Measurements from ENCODE around the gene LAS1L.
"Not testable (repeated sequence)": the region's sequence is repeated elsewhere in the genome, so short reads cannot be mapped to it uniquely, and the experiment has no call there.

LAS1L gene

DNA sequence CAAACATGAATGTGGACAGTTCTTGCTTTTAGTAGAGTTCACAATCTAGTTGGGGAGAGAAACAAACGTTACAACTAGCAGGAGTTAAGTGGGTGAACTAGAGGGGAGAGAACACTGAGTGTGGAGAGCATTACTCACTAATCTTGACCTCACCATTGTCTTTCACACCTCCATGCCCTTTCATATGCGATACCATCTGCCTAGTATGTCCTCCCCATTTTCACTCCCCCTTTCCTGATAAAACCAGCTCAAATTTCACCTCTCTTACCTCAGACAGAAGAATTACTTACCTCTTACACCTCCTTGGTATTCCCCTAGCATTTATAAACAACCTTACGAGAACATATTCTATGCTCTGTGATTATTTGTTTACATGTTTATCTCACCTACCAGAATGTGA, 53.6 kb downstream of the LAS1L start:
- H3K9me3 ChIP-seq (ENCODE audit: control insufficient read depth, low read length) = no peaks in the 10 kb centered on the region
- H3K27ac ChIP-seq (ENCODE audit: insufficient read depth, low read length, poor library complexity, severe bottlenecking) = no peak overlapping the region
- no peak overlapping the region for H3K4me3 ChIP-seq (ENCODE audit: insufficient read depth, low read depth, low read length, poor library complexity, severe bottlenecking)
- H3K4me1 ChIP-seq (ENCODE audit: control insufficient read depth, insufficient read depth, low read length, poor library complexity, severe bottlenecking) = no peaks in the 10 kb centered on the region
- DNase-seq = no peak
- no peaks in the 10 kb centered on the region for H3K27me3 ChIP-seq (replicated peaks; ENCODE audit: control insufficient read depth, insufficient read depth, low read length, poor library complexity, severe bottlenecking)
- no peaks in the 10 kb centered on the region for H3K36me3 ChIP-seq (ENCODE audit: control insufficient read depth, insufficient read depth, low read length)

DNA sequence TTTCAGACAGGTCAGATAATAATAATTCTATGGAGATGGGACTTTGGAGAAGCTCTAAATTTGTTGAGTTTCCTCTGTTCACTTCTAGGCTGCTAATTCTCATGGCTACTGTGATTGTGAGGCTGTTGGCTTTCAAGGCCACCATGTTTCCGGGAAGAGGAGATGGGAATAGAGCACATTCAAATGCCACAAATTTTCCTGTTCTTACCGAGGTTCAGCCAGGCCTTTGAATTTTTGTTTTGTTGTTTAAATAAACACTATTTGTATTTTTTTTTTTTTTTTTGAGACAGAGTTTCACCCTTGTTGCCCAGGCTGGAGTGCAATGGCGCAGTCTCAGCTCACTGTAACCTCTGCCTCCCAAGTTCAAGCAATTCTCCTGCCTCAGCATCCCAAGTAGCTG, 55.5 kb downstream of the LAS1L start:
- H3K9me3 ChIP-seq (ENCODE audit: control insufficient read depth, low read length); H3K4me3 ChIP-seq (ENCODE audit: insufficient read depth, low read depth, low read length, poor library complexity, severe bottlenecking); H3K4me1 ChIP-seq (ENCODE audit: control insufficient read depth, insufficient read depth, low read length, poor library complexity, severe bottlenecking); H3K27ac ChIP-seq (ENCODE audit: insufficient read depth, low read length, poor library complexity, severe bottlenecking); H3K36me3 ChIP-seq (ENCODE audit: control insufficient read depth, insufficient read depth, low read length); H3K27me3 ChIP-seq (replicated peaks; ENCODE audit: control insufficient read depth, insufficient read depth, low read length, poor library complexity, severe bottlenecking); DNase-seq: not testable (repeated sequence)

DNA sequence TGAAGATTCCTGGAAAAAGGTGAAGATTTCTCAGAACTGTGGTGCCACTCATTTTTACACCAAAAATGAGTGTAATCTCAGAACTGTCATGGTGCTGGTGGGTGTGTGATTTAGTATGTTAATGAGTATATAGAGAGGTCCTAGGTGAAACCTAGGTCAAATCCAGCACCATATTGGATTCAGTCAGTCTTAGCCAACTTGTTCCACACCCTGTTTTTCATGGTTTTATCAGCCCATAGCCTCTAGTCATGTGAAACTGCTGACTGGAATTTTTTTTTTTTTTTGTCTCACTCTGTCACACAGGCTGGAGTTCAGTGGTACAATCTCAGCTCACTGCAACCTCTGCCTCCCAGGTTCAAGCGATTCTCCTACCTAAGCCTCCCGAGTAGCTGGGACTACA, 58.0 kb downstream of the LAS1L start:
- Histone ChIP-seq H3K9me3 (ENCODE audit: control insufficient read depth, low read length) (no peaks in the 10 kb centered on the region), H3K36me3 (ENCODE audit: control insufficient read depth, insufficient read depth, low read length) (no peaks in the 10 kb centered on the region), H3K4me1 (ENCODE audit: control insufficient read depth, insufficient read depth, low read length, poor library complexity, severe bottlenecking) (no peaks in the 10 kb centered on the region), H3K27ac (ENCODE audit: insufficient read depth, low read length, poor library complexity, severe bottlenecking) (no peak overlapping the region), H3K27me3 (replicated peaks; ENCODE audit: control insufficient read depth, insufficient read depth, low read length, poor library complexity, severe bottlenecking) (no peaks in the 10 kb centered on the region), H3K4me3 (ENCODE audit: insufficient read depth, low read depth, low read length, poor library complexity, severe bottlenecking) (no peak overlapping the region)
- DNase-seq = no peak

DNA sequence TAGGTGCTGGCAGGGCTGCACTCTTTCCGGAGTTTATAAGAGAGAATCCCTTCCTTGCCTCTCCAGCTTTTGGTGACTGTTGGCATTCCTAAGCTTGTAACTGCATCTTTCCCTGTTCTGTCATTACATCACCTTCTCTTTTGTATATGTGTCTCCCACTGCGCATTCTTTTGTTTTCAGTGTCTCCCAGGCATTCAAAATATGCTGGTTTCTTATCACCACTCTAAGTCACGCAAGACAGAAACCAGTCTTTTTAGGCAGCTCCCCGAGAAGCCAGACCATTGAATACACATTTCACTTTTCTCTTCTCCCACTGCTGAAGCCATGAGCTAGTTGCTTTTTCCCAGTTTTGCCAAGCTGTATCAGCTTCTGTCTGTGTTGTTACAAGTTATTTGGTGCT, 71.0 kb downstream of the LAS1L start:
- H3K9me3 ChIP-seq (ENCODE audit: control insufficient read depth, low read length) = no peaks in the 10 kb centered on the region
- no peaks in the 10 kb centered on the region for H3K27me3 ChIP-seq (replicated peaks; ENCODE audit: control insufficient read depth, insufficient read depth, low read length, poor library complexity, severe bottlenecking)
- H3K36me3 ChIP-seq (ENCODE audit: control insufficient read depth, insufficient read depth, low read length) = no peaks in the 10 kb centered on the region
- H3K4me3 ChIP-seq (ENCODE audit: insufficient read depth, low read depth, low read length, poor library complexity, severe bottlenecking) = no peak overlapping the region
- DNase-seq = no peak
- no peaks in the 10 kb centered on the region for H3K4me1 ChIP-seq (ENCODE audit: control insufficient read depth, insufficient read depth, low read length, poor library complexity, severe bottlenecking)
- H3K27ac ChIP-seq (ENCODE audit: insufficient read depth, low read length, poor library complexity, severe bottlenecking) = no peak overlapping the region

Measured in effector memory CD4-positive, alpha-beta T cell (primary cell).